GM19239 (cell line): ENCODE results near the gene TXNRD3.

ENCODE experiments used
- DNase-seq: peaks from one replicate; pipeline ENCODE4 v3.0.0; 2011; ENCODE audit warnings: low spot score; ENCODE audit not compliant: insufficient read length
- FAIRE-seq: peaks from 2 replicates; lab custom pipeline; 2011; peaks lifted over from hg19 to GRCh38; lab: Jason Lieb, UNC

Gene TXNRD3

DNA sequence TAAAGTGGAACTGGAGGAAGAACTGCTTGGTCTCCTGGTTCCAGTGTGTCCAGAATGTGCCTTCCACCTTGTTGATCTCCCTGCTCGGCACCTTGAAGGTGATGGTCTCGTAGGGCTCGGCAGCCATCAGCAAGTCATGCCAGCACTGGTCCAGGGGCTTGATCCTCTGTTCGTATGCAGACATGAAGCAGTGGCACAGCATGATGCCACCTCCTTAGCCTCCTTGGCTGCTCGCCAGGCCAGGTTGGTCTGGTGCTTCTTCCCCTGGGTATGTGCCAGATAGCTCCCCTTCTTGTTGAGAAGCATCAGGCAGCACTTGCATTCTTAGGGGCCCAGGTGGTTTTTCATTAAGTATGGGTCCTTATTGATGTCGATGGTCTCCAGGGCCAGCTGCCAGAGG is 17.8 kb upstream of the TXNRD3 start:
- FAIRE-seq, result no peak
- no peak for DNase-seq

DNA sequence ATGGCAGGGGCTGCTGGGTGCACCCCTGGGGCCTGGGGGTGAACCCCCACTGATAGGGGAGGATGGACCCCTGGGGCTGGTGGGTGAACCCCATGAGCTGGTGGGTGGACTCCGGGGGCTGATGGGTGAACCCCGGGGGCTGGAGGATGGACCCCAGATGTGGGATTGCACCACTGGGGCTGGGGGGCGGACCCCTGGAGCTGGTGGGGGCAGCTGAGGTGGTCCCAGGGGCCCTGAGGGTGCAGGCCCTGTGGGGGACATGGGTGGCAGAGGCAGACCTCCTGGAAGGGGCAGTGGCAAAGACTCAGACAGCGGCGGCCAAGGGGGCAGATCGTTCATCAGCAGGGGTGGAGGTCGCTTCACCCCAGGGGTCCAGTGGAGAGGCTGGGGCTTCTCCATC is 17.4 kb upstream of the TXNRD3 start:
- FAIRE-seq (no peak), DNase-seq (no peak)

DNA sequence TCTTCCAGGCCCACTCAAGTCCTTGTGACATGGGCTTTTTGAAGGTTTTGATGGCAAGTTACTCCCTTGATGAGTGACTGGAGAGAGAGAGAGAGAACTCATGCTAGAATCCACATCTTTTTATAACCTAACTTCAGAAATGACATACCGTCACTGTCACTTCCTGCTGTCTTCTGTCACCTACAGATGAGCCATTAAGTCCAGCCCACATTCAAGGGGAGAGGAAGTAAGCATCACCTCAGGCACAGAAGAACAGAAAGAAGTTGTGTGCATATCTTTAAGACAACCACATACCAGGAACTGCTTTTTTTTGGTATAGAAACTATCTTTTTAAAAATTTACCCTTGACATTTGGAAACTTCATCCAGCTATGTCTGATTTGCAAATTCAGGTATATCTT is 16.6 kb upstream of the TXNRD3 start:
- FAIRE-seq (no peak), DNase-seq (no peak)

DNA sequence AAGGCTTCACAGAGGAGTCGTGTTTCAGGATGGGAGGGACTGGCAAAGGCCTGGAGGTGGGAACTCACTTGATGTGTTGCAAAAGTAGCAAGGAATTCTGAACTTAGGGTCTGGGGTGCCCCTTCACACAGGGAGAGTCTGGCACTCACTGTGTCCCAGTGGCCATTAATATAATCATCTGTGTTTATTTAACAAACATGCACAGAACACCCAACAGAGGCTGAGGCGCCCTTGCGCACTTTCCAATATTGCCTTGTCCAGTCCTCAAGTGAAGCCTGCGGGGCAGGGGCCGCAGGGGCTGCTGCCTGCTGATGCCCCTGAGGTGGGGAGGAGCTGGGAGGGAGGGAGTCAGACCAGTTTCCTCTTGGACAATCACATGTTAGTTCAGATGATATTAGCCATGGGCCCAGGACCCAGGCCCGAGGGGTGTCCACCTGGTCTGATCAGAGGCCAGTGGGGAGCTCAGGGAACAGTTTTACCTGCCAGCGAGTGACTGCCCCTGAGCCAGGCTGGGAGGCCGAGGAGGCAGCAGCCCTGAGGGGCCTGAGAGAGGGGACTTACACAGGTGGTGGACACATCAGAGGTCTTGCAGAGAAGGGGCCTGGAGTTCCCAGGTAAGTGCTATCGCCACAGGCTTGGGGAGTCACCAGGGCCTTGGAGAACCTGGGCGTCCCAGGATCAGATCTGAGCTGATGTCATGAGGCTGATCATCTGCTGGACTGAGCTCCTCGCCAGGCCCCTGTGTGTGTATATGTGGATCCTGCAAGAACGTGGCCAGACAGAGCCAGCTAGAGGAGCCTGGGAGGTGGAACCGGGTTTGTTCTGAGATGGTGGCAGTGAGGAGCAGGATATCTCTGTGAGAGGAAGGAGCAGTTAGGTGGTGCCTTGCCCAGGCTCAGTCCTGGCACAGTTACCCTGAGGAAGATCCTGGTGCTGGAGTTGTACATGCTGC is 13.8 kb upstream of the TXNRD3 start:
- FAIRE-seq (no peak), DNase-seq (no peak)

DNA sequence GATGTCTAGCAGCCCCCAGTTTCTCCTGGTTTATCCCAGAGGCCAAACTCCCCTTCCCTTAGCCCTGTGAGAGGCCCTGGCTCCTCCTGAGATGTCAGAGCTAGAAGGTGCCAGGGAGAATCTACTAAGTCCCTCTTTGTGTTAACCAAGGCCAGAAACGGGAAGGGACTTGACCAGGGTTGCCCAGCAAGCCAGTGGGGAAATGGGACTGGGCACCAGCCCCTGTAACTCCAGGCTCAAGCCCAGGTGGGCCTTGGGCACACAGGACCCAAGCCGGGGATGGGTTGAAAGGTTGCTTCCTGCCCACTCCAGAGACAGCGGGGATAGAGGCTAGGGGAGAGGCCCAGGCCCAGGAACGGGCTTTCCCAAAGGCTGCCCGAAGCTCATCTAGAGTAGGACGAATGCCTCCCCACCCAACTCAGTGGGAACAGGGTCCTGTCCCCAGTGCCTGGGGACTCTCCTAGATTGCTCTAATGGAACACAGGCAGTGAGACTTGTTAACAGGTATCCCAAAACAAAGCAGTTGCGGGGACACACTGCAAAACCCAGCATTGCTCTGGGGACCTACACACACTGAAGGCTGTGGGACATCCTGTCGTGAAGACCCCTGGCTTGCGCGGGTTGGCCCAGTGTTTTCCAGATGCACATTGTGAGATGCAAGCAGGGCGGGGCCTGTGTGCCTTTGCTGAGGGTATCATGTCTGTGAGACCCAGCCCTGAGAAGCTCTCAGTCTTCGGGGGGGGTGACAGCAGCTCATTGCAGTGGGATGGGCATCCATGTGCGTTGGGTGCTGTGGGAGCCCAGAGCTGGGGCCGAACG is 12.9 kb upstream of the TXNRD3 start:
- DNase-seq (no peak), FAIRE-seq (no peak)

DNA sequence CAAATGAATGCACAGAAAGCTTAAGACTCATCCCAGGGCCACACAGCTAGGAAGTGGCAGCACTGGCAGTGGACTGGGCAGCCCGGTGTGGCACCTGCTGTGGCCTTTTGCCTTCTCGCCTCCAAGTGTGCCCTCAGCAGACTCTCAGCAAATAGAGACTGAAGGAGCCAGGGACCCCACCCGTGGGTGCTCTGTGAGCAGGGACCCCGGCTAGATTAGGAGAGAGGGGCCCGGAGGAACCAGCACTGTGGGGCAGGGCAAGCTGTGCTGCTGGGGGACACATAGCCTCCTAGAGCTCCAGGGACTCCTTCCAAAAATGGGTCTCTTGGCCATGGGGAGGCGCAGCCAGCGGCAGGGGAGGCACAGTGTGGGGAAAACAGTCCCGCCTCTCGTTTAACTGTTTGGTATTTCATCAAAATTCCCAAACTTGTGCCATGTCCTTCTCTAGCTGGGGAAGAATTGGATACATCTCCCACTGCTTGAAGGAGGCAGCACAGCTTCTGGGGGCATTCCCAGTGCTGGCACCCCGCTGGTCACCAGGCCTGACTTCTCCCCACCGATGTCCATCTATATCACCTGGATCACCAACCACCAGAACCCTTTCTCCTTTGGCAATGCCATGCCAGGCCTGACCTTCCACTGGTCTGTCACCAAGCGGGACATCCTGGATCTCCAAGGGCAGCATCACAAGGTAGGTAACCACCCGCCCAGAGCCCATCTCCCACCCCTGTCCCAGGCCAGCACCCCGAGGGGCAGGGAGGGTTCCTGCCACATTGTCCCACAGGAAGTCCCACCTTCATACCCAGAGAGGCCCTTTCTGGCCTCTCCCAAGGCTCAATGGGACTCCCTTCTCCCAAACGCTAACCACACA is 12.0 kb upstream of the TXNRD3 start:
- FAIRE-seq, result no peak
- no peak for DNase-seq

DNA sequence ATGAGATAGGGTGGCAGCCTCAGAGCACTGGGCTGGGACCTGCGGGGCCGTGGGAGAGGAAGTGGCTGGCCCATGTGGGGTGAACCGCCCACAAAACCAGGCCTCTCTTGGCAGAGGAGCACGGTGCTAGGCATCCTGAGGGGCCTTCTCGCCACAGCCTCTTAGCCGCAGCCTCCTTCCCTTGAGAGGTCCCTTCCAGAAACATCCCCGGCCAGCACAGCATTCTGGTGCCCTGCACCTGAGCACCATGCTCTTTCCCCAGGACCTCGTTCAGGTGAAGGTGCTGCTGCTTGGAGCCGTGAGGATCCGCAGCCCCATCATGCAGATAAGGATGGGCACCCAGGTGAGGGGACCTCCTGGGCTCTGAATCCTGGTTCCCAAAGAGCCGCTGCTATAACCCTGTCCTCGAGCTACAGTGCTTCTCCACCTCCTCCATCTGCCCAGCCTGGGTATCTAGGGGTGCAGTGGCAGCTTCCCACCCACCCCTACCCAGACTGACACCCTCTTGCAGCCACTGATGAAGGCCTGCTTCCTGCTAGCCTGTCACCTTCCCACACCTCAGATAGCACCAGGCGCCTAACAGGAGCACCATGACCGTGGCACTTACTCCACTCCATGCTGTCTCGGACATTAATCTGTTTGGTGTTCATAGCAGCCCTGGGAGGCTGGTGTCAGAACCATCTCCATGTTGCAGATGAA is 11.2 kb upstream of the TXNRD3 start:
- no peak for FAIRE-seq
- no peak for DNase-seq

DNA sequence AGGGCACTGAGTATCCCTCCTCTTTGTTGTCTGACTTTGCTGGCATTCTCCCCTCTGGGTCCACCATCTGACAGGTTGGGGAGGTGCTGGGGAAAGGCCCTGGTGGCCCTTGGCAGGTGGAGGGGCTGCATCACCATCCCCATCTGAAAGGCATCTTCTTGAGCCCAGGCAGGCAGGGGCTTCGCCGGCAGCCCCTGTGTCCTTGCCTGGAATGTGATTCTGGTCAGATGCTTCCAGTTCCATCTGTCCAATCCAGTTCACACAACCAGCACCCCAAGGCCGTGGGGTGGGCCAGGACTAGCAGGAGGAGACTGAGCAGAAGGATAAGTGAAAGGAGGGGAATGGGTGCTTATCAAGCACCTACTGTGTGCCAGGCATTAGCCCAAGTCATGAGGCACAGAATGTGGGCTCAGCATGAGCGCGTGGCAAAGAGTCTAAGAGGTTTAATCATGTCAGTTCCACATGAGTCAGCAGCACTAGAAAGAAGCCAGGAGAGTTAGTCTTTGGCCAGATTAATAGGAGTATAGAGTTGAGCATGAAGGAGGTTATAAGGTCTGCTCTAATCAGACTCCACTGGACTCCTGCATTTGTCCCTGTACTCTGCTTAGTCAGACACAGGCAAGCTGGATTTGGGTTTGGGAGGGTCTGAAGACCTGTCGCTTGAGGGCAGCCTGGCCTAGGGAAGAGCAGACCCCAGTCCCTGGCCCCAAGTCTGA is 10.5 kb upstream of the TXNRD3 start:
- DNase-seq, result no peak

DNA sequence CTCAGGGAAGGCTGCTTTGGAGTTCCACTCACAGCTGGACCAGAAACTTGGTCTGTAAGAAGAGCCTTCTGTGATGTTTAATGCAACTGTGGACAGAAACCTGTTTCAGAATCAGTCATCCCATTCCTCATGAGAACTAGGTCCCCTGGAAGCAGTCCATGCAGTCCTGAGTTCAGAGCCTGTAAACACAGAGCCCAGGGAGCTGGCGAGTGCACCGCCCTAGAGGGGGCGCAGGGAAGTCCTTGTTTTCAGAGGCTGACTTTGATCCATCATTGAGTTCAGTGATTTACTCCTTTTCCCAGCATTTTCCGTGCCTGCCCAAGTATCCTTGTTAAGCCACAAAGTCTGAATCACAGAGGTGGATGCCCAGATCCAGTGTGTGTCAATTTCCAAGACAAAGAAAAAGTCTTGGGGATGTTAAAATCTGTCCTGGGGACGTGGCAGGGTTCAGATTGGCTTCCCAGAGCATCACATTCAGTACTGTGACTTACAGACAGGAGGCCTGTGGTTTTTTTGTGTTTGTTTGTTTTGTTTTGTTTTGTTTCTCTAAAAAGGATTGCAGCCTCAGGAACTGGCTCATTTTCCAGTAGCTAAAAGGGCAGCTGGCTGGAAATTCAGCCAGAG is 9.8 kb upstream of the TXNRD3 start:
- no peak for DNase-seq
- no peak for FAIRE-seq

More for the DNA sequence above, 10.5 kb upstream of the TXNRD3 start:
- no peak for FAIRE-seq

DNA sequence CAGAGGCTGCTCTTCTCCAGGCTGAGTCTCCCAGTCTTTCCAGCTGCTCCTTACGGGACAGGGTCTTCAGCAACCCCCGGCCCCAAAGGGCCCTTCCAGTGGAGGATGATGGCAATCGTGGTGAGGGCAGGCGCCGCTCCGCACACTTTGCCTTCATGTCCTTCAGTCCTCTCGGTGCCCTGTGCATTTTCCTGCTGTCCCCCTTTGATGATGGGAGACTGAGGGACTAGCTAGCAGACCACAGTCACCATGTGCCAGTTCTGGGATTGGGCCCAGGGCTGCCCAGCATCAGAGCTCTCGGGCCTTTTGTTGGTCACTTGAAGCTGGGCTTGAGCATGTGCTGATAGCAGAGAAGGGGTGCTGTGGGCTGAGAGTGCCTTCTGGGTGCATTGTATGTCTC is 8.8 kb upstream of the TXNRD3 start:
- FAIRE-seq (no peak), DNase-seq (no peak)

DNA sequence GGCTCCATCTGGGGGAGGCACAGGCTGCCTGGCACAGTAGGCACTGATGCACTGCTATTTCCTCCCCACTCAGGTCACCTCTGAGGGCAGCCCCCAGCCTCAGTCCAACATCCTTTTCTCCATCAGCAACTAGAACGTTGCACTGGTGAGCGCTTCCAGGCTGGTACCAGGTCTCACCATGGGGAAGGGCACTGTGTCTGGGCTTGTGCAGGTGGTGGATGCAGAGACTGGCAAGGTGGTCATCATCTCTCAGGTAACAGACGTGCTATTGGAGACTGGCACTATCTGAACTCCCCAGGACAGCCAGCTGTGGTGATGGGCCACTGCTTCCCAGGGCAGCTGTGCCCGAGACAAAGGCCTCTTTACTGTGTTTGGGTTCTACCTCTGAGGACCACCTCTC is 8.3 kb upstream of the TXNRD3 start:
- DNase-seq (no peak), FAIRE-seq (no peak)

DNA sequence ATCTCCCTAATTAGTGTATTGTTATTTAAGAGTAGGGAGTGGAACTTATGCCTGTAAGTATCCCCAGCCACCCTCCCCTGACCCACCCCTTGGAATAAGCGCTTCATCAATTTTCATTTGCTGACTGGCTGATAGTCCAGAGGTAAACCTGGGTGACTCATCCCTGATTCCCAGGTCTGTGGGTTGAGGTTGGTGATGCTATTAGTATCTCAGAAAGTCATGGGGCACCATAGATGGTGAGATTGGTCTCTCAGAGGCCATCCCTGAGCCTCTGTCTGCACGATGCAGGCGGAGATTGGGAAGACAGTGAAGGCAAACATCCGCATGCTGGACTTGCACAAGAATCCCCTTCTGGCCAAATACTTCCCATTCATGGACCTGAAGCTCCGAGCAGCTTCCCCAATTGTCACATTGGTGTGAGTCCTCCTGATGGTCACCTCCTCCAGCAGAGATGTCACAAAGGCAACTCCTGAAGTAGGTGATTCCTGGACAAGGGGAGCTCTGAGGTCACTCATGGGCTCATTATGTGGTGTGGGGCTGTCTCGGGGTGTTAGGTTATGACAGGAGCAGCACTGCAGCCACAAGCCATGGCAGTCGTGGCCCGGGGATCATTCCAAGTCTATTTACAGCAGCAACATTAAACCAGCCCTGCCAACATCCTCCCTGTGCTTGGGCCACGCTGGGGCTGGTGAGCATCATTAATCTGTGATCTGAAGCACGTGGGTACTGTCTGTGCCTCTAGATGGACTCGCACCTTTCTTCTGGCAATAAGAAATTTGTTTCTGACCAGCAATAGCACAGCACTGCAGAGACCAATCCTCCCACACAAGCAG is 6.8 kb upstream of the TXNRD3 start:
- FAIRE-seq, result no peak
- no peak for DNase-seq

DNA sequence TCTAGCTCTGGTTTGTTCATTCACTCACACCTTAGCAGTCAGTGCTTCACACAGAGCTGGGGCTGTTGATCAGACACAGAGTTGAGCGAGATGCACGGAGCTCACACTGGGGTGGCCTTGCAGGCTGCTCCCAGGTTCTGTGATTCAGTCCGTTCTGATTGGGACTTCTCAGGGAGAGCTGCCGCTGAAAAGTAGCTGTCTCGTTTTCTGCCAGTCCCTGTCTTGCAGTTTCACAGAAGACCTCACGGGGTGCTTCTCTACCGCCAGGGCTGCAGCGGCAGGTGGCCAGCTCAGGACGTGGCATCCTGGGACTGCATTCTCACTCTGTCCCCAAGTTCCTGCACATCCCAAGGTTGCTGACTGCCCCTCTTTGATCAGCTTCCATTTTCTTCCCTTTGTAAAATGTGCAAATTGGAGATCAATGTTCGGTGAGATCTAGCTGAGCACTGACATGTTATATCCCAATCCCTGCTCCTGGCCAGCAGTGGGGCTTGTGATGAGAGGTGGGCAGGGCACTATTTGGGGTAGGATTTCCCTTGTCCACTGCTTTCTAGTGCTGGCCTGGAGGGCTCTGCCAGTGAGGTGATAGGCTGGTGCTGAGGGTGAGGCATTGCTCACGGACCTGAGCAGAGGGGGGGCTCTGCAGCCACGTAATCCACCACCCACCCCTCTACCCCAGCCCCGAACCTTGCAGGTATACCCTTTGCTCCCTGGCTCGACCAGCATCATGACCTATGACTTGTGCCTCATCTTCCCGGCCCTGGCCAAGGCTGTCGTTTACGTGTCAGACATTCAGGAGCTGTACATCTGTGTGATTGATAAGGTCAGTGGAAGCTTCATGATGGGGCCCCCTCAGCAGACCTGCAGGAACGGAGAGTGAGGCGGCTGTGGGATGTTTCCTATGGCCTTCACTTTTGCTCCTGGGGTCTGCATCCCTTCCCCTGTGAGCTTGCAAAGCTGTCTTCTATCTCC is 5.3 kb upstream of the TXNRD3 start:
- no peak for FAIRE-seq
- no peak for DNase-seq

DNA sequence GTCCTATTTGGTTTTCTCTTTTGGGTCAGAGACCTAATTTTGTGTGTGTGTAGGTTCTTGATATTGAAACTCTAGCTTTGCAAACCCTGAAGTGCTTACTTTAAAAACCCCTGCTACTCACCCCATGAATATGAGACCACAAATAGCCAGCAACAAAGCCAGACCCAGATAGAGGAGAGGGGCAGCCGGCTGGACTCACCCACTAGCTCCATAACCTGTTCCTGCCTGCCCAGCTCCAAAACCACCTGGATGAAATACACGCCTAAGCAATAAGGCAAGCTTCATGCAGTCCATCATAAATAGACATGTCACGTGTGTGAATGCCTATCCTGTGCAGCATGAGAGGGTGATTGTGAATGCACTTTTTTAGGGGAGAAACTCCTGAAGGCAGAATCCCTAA is 3.7 kb upstream of the TXNRD3 start:
- FAIRE-seq (no peak), DNase-seq (no peak)

DNA sequence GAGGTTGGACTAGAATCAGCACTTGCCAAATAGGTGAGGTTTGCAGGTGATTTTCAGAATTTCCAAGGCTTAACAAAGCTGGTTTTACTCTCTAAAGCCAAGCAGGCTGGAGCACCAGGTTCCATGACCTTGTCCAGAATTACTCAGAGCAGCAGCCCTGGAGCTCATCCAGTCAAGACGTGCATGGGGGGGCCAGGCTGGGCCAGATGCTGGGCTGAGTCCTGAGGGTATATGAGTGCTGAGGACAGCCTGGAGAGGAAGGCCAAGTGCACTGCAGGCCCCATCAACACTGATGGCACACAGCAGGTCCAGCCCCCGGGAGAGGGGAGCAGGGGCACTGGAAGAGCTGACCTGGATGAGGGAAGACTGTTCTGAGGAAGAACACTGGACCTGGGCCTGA is 3.0 kb upstream of the TXNRD3 start:
- DNase-seq (no peak), FAIRE-seq (no peak)

DNA sequence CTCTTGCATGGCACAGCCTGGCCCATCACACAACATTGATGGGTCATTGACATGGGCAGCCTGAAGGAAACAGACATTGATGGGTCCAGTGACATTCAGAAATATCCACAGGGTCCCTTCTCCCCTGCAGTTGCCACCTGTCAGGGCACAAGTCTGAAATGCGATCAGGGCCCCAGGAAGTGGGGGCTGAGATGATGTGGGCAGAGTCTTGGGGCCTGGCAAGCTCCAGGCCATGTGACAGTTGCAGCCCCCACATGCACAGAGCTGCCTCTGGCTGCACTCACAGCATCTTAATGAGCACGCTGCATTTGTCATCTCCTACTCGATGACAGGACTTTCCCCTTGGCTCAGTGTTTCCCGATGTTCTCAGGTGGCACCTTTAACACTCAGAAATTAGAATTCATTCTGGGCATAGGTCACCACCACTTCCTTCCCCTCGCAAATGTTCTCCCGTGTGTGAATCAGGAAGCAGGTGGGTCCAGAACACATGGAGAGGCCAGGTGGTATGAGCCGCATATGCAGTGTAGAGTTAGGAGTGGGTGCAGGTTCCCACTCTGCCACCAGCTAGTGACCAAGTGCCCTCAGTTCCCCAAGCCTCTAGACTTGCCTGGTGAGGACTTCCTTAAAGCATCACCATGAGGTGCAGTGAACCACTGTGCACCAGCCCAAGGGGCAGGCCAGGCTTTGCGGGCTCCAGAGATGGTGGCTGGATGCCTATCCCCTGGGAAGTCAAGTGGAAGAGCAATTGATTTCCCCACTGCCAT is 1.6 kb upstream of the TXNRD3 start:
- no peak for FAIRE-seq

More for the DNA sequence above, 1.6 kb upstream of the TXNRD3 start:
- no peak for DNase-seq
